ENCODE measurements around the gene PRCC.

DNA sequence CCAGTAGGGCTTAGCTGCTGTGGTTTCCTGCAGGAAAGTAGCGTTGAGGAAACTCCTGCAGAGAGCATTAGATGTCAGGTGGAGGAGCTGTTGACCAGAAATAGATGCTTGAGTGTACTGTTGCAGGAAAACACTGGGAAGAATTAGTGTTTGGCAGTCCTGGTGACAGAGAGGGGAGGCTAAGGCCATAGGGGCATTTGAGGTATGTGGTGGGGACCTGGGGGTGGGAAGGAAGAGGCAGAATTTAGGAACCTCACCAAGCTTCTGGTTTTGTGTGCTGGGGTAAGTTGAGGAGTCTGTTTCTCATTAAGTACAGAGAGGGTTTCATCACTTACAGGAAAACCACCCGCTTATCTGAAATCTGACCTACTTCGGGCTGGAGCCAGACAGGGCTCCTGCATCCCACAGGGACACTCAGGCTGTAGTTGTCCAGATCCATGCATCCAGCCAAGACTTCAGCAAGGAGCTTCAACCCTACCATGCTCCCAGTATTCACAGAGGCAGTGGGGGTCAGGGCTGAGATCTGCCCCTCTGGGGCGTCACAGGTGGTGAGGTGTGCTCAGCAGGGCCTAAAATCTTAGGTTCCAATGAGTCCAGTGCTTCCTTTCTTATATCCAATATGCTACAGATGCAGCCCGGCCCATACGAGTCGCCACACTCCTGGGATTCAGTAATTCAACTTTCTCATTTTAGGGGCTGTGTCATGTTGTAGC lies 34.2 kb downstream of the PRCC start:
- TF ChIP-seq EP300 (IDR thresholded peaks at IDR 0.05), result no peak
- no peak for TF ChIP-seq POLR2A (IDR thresholded peaks at IDR 0.05)
- TF ChIP-seq, protein P1, sequence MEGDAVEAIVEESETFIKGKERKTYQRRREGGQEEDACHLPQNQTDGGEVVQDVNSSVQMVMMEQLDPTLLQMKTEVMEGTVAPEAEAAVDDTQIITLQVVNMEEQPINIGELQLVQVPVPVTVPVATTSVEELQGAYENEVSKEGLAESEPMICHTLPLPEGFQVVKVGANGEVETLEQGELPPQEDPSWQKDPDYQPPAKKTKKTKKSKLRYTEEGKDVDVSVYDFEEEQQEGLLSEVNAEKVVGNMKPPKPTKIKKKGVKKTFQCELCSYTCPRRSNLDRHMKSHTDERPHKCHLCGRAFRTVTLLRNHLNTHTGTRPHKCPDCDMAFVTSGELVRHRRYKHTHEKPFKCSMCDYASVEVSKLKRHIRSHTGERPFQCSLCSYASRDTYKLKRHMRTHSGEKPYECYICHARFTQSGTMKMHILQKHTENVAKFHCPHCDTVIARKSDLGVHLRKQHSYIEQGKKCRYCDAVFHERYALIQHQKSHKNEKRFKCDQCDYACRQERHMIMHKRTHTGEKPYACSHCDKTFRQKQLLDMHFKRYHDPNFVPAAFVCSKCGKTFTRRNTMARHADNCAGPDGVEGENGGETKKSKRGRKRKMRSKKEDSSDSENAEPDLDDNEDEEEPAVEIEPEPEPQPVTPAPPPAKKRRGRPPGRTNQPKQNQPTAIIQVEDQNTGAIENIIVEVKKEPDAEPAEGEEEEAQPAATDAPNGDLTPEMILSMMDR (IDR thresholded peaks at IDR 0.05), result no peak
- TF ChIP-seq POLR2AphosphoS5 (IDR thresholded peaks at IDR 0.05), result no peak
